Activated CD8-positive, alpha-beta memory T cell treated with anti-CD3 and anti-CD28 coated beads, Interleukin-2, amount 10 ng/mL, durations not matched to agents 7 days and 5 days (primary cell): ENCODE data around the gene PPP1R27. TPM values are rescaled to one million over a fixed set of nuclear protein-coding genes. Genes with fewer than 3 reads are reported as not detected.

Source experiments
- ATAC-seq: fragments of 150-1000 bp; cut with Tn5 transposase; one replicate; pipeline ENCODE4 v1.10.0; 2021; ENCODE audit warnings: moderate library complexity
- CTCF ChIA-PET: fragments of 350-600 bp; sonication (Branson Sonifier 250); formaldehyde crosslinking; loops from one replicate; lab custom pipeline; 2021; ENCODE audit warnings: antibody characterized with exemption; lab: Charles Lee
- DNase-seq: peaks from one replicate; pipeline ENCODE4 v3.0.0-alpha.2; 2020
- H3K27ac Mint-ChIP-seq: one replicate; pipeline ENCODE4 v1.8.0; 2021; ENCODE audit warnings: mild to moderate bottlenecking, mixed read lengths
- H3K27me3 Mint-ChIP-seq: one replicate; pipeline ENCODE4 v1.8.0; 2021; ENCODE audit warnings: mixed read lengths
- H3K36me3 Mint-ChIP-seq: one replicate; pipeline ENCODE4 v1.8.0; 2021; ENCODE audit warnings: mild to moderate bottlenecking, mixed read lengths
- H3K4me1 Mint-ChIP-seq: one replicate; pipeline ENCODE4 v1.8.0; 2021; ENCODE audit warnings: mixed read lengths
- H3K4me3 Mint-ChIP-seq: one replicate; pipeline ENCODE4 v1.8.0; 2021; ENCODE audit warnings: mild to moderate bottlenecking, moderate library complexity, mixed read lengths
- H3K9me3 Mint-ChIP-seq: one replicate; pipeline ENCODE4 v1.8.0; 2022; ENCODE audit warnings: low read depth, mixed read lengths
- total RNA-seq, 2 experiments: library from RNA; stranded (reverse); gene quantifications; one replicate each; pipeline ENCODE4 v1.2.3, GENCODE V29; 2021

Gene PPP1R27
- total RNA-seq, 2 experiments from 2014 or later, result not detected

- H3K27ac Mint-ChIP-seq, result peak overlapping the region; percentile 7
- DNase-seq (no peak), ATAC-seq (no peak)
- peak overlapping the region; percentile 87 for H3K4me3 Mint-ChIP-seq
- peaks cover 53% of the 10 kb centered on the region for H3K4me1 Mint-ChIP-seq
- no peaks in the 10 kb centered on the region for H3K27me3 Mint-ChIP-seq
- peaks cover 47% of the 10 kb centered on the region for H3K36me3 Mint-ChIP-seq
- CTCF ChIA-PET, result interaction anchor here (1.5 kb wide), 1 partner anchor 11 kb away, joined by 7 read pairs; no protein-coding TSS in a partner anchor
- H3K9me3 Mint-ChIP-seq, result no peaks in the 10 kb centered on the region
Measured at GRCh38 chr17:81858170-81858966, 23.5 kb upstream of the PPP1R27 start.

GRCh38 chr17:81854974-81855774 is 20.3 kb upstream of the PPP1R27 start:
- no peak overlapping the region for H3K4me3 Mint-ChIP-seq
- H3K27ac Mint-ChIP-seq, result no peak overlapping the region
- H3K9me3 Mint-ChIP-seq, result no peaks in the 10 kb centered on the region
- peaks cover 58% of the 10 kb centered on the region for H3K36me3 Mint-ChIP-seq
- CTCF ChIA-PET, result interaction anchor here (0.6 to 1.1 kb wide), 5 partner anchors 73 to 615 kb away, joined by 3 to 4 read pairs (median 3); partner anchors contain the start of gene MAFG
- H3K4me1 Mint-ChIP-seq, result peaks cover 36% of the 10 kb centered on the region
- DNase-seq (no peak), ATAC-seq (no peak)
- H3K27me3 Mint-ChIP-seq, result no peaks in the 10 kb centered on the region

- Mint-ChIP-seq H3K27ac (no peak overlapping the region), H3K36me3 (peaks cover 42% of the 10 kb centered on the region), H3K9me3 (no peaks in the 10 kb centered on the region), H3K27me3 (no peaks in the 10 kb centered on the region), H3K4me1 (peaks cover 12% of the 10 kb centered on the region), H3K4me3 (no peak overlapping the region)
- CTCF ChIA-PET, result interaction anchor here (0.7 to 1.2 kb wide), 2 partner anchors 118 to 120 kb away, joined by 3 read pairs; no protein-coding TSS in a partner anchor
- DNase-seq (no peak), ATAC-seq (no peak)
Measured at GRCh38 chr17:81852237-81852636, 17.4 kb upstream of the PPP1R27 start.

- Mint-ChIP-seq H3K27ac (no peak overlapping the region), H3K36me3 (peaks cover 48% of the 10 kb centered on the region), H3K4me1 (peaks cover 11% of the 10 kb centered on the region), H3K27me3 (no peaks in the 10 kb centered on the region), H3K4me3 (no peak overlapping the region), H3K9me3 (no peaks in the 10 kb centered on the region)
- no peak for DNase-seq
- ATAC-seq, result no peak
- CTCF ChIA-PET, result interaction anchor here (0.7 to 1.2 kb wide), 2 partner anchors 129 to 152 kb away, joined by 3 read pairs; no protein-coding TSS in a partner anchor
Measured at GRCh38 chr17:81851423-81851822, 16.6 kb upstream of the PPP1R27 start.

- Mint-ChIP-seq H3K36me3 (peaks cover 46% of the 10 kb centered on the region), H3K27me3 (no peaks in the 10 kb centered on the region), H3K4me3 (no peak overlapping the region), H3K9me3 (no peaks in the 10 kb centered on the region), H3K4me1 (peaks cover 5% of the 10 kb centered on the region), H3K27ac (no peak overlapping the region)
- DNase-seq, result no peak
- no peak for ATAC-seq
- CTCF ChIA-PET, result interaction anchor here (1.7 kb wide), 1 partner anchor 12 kb away, joined by 3 read pairs; no protein-coding TSS in a partner anchor
Measured at GRCh38 chr17:81849457-81849856, 14.6 kb upstream of the PPP1R27 start.

GRCh38 chr17:81846743-81847689 is 12.2 kb upstream of the PPP1R27 start:
- Mint-ChIP-seq H3K27me3 (no peaks in the 10 kb centered on the region), H3K4me3 (no peak overlapping the region), H3K4me1 (no peaks in the 10 kb centered on the region), H3K27ac (no peak overlapping the region), H3K9me3 (no peaks in the 10 kb centered on the region), H3K36me3 (peaks cover 35% of the 10 kb centered on the region)
- ATAC-seq (no peak), DNase-seq (no peak)
- CTCF ChIA-PET, result interaction anchor here (0.7 kb wide), 1 partner anchor 113 kb away, joined by 3 read pairs; no protein-coding TSS in a partner anchor

- H3K36me3 Mint-ChIP-seq, result peaks cover 27% of the 10 kb centered on the region
- no peaks in the 10 kb centered on the region for H3K27me3 Mint-ChIP-seq
- DNase-seq (no peak), ATAC-seq (no peak)
- CTCF ChIA-PET, result no interaction called here
- no peaks in the 10 kb centered on the region for H3K9me3 Mint-ChIP-seq
- no peak overlapping the region for H3K27ac Mint-ChIP-seq
- H3K4me1 Mint-ChIP-seq, result no peaks in the 10 kb centered on the region
- no peak overlapping the region for H3K4me3 Mint-ChIP-seq
Measured at GRCh38 chr17:81845881-81846742, 11.3 kb upstream of the PPP1R27 start.

- H3K27me3 Mint-ChIP-seq, result no peaks in the 10 kb centered on the region
- no peaks in the 10 kb centered on the region for H3K4me1 Mint-ChIP-seq
- no peak for ATAC-seq
- H3K27ac Mint-ChIP-seq, result no peak overlapping the region
- H3K9me3 Mint-ChIP-seq, result no peaks in the 10 kb centered on the region
- DNase-seq, result no peak
- no peak overlapping the region for H3K4me3 Mint-ChIP-seq
- CTCF ChIA-PET, result no interaction called here
- H3K36me3 Mint-ChIP-seq, result peaks cover 25% of the 10 kb centered on the region
Measured at GRCh38 chr17:81845361-81845760, 10.5 kb upstream of the PPP1R27 start.

GRCh38 chr17:81844887-81845286 is 10.0 kb upstream of the PPP1R27 start:
- CTCF ChIA-PET, result interaction anchor here (2.0 kb wide), 1 partner anchor 11 kb away, joined by 5 read pairs; the partner anchor contains the start of gene MCRIP1
- no peaks in the 10 kb centered on the region for H3K27me3 Mint-ChIP-seq
- ATAC-seq, result no peak
- no peak for DNase-seq
- H3K9me3 Mint-ChIP-seq, result no peaks in the 10 kb centered on the region
- H3K4me3 Mint-ChIP-seq, result no peak overlapping the region
- H3K36me3 Mint-ChIP-seq, result peaks cover 25% of the 10 kb centered on the region
- no peak overlapping the region for H3K27ac Mint-ChIP-seq
- H3K4me1 Mint-ChIP-seq, result no peaks in the 10 kb centered on the region

GRCh38 chr17:81844327-81844851 is 9.5 kb upstream of the PPP1R27 start:
- no peaks in the 10 kb centered on the region for H3K4me1 Mint-ChIP-seq
- CTCF ChIA-PET, result interaction anchor here (2.0 kb wide), 1 partner anchor 11 kb away, joined by 5 read pairs; the partner anchor contains the start of gene MCRIP1
- H3K9me3 Mint-ChIP-seq, result no peaks in the 10 kb centered on the region
- ATAC-seq, result no peak
- no peak for DNase-seq
- H3K27me3 Mint-ChIP-seq, result no peaks in the 10 kb centered on the region
- no peak overlapping the region for H3K27ac Mint-ChIP-seq
- H3K36me3 Mint-ChIP-seq, result peaks cover 25% of the 10 kb centered on the region
- H3K4me3 Mint-ChIP-seq, result no peak overlapping the region

GRCh38 chr17:81843713-81844326 is 9.0 kb upstream of the PPP1R27 start:
- Mint-ChIP-seq H3K4me3 (no peak overlapping the region), H3K36me3 (peaks cover 24% of the 10 kb centered on the region), H3K4me1 (no peaks in the 10 kb centered on the region), H3K9me3 (no peaks in the 10 kb centered on the region), H3K27me3 (no peaks in the 10 kb centered on the region), H3K27ac (no peak overlapping the region)
- CTCF ChIA-PET, result interaction anchor here (2.0 kb wide), 1 partner anchor 10 kb away, joined by 5 read pairs; the partner anchor contains the start of gene MCRIP1
- DNase-seq, result no peak
- no peak for ATAC-seq
